GM18505 (cell line): ENCODE results near the gene FAT2.

Experiments used
- ATAC-seq: cut with Tn5 transposase; IDR thresholded peaks from one replicate; pipeline ENCODE4 v1.9.1; 2021; ENCODE audit not compliant: unreplicated experiment
- POLR2A ChIP-seq: IDR thresholded peaks from 4 replicates; pipeline ENCODE4 v1.6.1; 2011; ENCODE audit warnings: borderline replicate concordance; ENCODE audit not compliant: insufficient read depth, insufficient read length; ENCODE audit errors: extremely low read depth

Gene FAT2

DNA sequence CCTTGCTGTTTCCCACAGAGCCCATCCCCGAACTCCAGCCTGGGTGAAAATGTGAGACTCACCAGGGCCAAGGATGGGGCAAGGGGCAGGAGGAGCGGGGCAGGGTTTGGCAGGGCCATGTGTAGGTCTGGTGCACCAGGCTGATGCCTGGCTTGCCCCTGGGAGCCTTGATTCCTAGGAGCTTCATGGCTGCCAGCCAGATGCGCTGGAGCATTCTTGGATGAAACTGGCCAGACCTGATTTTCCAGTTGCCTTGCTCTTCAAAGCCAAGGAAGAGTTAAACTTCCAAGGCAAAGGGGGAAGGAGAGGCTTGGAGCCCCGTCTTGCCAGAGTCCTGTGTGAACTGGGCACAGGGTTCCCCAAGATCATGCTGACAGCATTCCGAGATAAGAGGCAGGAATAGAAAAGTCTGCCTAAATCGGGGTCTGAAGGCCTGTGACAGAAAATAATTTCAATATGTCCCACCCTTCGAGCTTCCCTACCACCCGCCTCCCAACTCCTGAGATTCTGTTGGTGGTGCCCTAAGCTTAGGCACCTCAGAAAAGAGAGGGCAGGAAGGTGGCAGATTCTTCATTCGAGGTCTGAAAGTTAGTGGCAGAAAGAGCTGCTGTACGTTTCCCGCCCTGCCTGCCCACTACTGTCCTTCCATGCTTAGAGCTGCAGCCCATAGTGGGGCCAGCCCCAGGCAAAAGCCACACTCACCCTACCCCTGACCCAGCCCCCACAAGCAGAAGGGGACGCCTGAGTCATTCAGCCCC is 20.4 kb downstream of the FAT2 start:
- no peak for ATAC-seq
- no peak for TF ChIP-seq POLR2A

GRCh38 chr5:151570058-151570457 is 21.1 kb downstream of the FAT2 start:
- TF ChIP-seq POLR2A: no peak
- ATAC-seq: no peak

DNA sequence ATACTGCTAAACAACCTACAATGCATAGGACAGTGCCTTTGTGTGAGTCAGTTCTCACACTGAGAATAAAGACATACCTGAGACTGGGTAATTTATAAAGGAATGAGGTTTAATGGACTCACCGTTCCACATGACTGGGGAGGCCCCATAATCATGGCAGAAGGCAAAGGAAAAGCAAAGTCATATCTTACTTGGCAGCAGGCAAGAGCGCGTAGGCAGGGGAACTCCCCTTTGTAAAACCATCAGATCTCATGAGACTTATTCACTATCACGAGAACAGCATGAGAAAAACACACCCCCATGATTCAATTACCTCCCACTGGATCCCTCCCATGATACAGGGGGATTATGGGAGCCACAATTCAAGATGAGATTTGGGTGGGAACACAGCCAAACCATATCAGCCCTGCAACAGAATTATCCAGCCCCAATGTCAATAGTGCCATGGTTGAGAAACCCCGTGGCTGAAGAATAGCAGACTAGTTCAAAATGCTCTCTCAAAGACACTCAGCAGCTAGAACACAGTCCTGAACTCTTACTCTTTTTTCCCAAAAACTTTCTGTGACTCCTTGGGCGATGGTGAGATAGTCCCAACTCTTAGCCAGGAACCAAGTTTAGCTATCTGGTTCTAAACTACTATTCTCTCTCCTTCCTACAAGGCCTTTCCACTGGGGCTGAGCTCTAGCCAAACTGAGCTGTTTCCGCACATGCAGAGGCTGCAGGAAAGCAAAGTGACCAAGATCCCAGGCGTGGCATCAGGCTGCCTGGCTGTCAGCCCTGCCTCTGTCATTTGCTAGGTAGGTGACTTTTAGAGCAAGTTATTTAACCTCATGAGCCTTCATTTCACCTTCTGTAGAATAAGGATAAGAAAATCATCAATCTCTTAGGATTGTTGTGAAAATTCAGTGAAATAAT is 21.7 kb downstream of the FAT2 start:
- no peak for TF ChIP-seq POLR2A
- ATAC-seq: no peak

- ATAC-seq: no peak
- no peak for TF ChIP-seq POLR2A
Measured at GRCh38 chr5:151568036-151568435, 23.1 kb downstream of the FAT2 start.

- TF ChIP-seq POLR2A: no peak
- ATAC-seq: no peak
Measured at GRCh38 chr5:151565971-151566370, 25.2 kb downstream of the FAT2 start.

GRCh38 chr5:151562019-151562707 is 29.0 kb downstream of the FAT2 start:
- TF ChIP-seq POLR2A: no peak
- ATAC-seq: no peak

DNA sequence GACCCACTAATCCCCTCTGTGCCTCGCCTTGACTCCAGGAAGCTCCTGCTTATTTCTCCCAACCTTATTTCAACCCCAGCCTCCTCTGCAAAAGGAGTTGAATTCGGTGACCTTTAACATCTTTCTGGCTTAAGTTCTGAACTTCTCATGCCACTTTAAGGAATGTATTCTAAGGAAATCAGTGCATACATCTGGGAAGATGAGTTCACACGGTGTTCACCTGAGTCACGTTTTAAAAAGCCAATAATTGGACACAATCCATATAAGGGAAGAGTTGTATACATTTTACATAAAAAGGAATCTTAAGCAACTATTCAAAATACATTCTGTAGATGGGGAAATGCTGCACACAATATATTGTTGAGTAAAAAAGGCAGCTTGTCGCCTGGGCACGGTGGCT is 33.2 kb downstream of the FAT2 start:
- no peak for ATAC-seq
- TF ChIP-seq POLR2A: no peak

DNA sequence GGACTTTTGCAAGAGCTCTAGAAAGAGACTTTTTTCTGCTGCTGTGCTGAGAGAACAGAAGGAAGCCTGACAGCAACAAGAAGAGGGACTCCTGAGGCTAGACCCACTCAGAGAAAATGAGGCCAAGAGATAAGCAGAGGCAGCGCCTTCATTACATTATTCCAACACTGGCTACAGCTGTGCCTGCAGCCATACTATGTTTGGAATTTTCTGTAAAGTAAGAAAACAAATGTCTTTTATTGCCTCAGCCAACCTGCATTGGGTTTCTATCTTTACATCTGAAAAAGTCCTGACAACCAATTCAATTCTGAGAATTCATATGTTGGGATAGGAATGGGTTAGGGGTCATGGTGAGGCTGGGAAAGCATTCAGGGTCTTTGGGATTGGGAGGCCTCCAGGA is 33.7 kb downstream of the FAT2 start:
- no peak for TF ChIP-seq POLR2A
- ATAC-seq: no peak

GRCh38 chr5:151556806-151557205 is 34.3 kb downstream of the FAT2 start:
- peak; percentile 52 for ATAC-seq
- no peak for TF ChIP-seq POLR2A

DNA sequence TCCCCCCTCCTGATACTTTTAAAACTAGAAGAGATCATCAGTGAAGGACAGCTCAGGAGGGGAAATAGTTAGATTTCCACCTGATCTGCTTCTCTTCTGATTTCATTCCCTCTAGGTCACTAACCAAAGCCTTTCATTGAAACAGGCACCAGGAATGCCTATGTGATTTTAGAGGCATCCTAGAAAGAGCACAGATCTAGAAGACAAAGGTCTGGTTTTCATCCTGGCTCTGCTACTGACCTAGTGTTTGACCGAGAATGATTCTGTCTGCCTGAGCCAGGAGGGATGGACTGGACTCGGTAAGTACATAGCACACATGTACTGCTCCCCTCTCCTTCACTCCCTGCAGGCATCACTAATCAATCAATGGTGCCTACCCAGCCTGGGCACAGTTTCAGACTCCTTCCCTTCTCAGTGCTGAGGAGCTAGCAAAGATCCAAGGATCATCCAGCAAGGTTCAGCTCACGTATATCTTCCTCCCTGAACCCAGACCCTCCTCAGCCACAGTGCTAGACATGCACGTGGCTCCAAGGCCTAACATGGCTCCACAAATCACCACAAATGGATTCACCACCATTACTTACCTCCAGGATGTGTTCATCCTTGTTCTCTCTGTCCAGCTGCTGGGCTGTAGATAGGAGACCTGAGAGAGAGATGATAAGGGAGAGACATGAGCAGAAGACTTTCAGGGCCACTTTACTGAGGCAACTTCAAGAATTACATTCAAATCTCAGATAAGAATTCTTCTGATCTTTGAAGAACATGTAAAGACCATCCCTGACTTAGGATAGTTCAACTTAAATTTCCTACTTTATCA is 35.2 kb downstream of the FAT2 start:
- TF ChIP-seq POLR2A: no peak
- no peak for ATAC-seq

GRCh38 chr5:151553695-151554094 is 37.4 kb downstream of the FAT2 start:
- no peak for ATAC-seq
- TF ChIP-seq POLR2A: no peak

- ATAC-seq: no peak
- no peak for TF ChIP-seq POLR2A
Measured at GRCh38 chr5:151553130-151553670, 37.9 kb downstream of the FAT2 start.
